ENCODE results near the gene APPL2.

APPL2 gene, protein sequence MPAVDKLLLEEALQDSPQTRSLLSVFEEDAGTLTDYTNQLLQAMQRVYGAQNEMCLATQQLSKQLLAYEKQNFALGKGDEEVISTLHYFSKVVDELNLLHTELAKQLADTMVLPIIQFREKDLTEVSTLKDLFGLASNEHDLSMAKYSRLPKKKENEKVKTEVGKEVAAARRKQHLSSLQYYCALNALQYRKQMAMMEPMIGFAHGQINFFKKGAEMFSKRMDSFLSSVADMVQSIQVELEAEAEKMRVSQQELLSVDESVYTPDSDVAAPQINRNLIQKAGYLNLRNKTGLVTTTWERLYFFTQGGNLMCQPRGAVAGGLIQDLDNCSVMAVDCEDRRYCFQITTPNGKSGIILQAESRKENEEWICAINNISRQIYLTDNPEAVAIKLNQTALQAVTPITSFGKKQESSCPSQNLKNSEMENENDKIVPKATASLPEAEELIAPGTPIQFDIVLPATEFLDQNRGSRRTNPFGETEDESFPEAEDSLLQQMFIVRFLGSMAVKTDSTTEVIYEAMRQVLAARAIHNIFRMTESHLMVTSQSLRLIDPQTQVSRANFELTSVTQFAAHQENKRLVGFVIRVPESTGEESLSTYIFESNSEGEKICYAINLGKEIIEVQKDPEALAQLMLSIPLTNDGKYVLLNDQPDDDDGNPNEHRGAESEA

GRCh38 chr12:105235732-105236476 lies at the start of gene APPL2:
APPL2 (minus strand) TSS chr12:105236174; CDS start chr12:105236012, 162 bp downstream.
- DNase-seq = peak; percentile 91

- DNase-seq = no peak
These were observed 49.4 kb upstream of the APPL2 start for GRCh38 chr12:105285378-105285777.

DNA sequence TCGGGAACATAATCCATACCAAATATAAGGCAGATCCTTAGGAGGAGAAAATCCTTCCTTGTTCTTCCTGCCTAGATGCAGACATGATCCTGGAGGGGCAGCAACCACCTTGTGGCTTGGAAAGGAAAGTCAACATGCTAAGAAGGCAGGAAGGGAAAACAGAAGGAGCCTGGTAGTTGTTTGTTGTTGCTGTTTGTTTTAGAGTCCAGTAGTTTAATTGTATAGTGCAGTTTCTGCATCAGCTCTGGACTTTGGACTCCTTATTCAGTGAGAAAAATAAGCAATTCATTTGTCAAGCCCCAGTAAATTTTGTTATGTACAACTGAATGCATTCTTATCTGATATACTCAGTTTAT lies 45.7 kb upstream of the APPL2 start:
- no peak for DNase-seq

- peak; percentile 19 for DNase-seq
These were observed 45.2 kb upstream of the APPL2 start for GRCh38 chr12:105280966-105281693.

- DNase-seq = peak; percentile 37
These were observed 43.6 kb upstream of the APPL2 start for GRCh38 chr12:105279460-105280056.

DNA sequence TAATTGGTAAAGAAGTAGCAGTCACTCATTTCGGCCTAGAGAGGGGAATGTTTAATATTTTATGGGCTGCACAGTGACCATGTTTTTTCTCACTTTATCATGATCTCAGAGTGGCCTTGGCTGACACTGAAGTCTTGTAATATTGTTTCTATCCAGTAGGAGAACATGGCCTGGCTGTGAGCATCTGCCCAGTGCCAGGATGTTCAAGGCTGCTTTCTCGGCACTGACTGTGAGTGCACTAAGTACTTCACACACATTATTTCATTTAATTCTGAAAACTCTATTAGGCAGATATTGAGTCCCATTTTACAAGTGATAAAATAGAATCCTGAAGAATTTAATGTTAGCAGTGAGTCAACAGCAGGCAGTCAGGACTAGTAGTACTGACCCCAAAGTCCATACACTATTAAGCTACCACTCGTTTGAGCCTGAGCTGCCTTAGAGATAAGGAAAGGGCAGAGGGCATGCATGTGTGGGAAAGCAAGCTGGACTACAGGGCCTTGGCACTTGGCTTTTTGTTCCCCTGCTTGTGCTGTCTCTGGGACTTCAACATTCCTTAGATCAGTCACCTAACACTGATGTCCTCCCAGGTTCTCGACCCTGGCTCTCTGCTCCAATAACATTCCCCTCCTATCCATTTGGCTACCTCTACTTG lies 42.2 kb upstream of the APPL2 start:
- peak; percentile 35 for DNase-seq

GRCh38 chr12:105275997-105276733 lies 40.2 kb upstream of the APPL2 start:
- DNase-seq = no peak

GRCh38 chr12:105274571-105274970 lies 38.6 kb upstream of the APPL2 start:
- DNase-seq = no peak

DNA sequence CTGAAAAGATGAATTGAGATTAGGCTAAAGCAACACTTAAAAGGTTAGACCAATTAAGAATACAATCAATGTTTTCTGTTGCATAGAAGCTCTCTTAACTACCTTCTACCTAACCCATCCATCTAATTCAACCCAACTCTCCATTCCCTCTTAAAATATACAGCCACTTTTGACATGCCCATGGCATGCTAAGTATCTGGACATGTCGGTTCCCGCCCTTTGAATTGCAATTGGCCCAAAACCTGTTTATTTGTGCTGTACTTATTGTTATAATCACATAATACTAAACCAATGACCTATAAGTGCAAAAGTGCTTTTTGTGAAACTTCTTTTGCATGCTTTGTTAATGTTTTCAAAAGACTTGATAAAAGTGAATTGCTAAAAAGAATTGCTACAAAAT lies 37.6 kb upstream of the APPL2 start:
- DNase-seq = no peak

GRCh38 chr12:105272814-105273416 lies 36.9 kb upstream of the APPL2 start:
- no peak for DNase-seq

GRCh38 chr12:105272152-105272551 lies 36.2 kb upstream of the APPL2 start:
- no peak for DNase-seq

DNA sequence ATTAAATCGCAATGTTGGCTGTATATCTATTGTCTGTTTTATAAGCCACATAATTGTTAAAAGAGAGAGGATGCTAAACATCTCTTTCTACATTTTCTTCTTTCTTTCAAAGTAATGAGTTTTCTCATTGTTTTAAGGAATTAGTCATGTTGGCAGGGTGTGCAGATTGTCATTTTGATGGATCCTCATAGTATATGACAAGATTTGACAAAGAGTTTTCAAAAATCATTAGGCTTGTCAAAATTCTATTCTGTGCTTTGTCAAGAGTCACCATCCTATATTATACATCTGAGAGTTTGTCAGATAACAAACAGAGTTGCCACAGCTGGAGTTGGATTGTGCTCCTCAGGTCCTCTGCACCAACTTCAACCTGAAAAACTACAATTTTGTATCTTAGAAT lies 35.4 kb upstream of the APPL2 start:
- DNase-seq = no peak

GRCh38 chr12:105270671-105271255 lies 34.8 kb upstream of the APPL2 start:
- DNase-seq = no peak

DNA sequence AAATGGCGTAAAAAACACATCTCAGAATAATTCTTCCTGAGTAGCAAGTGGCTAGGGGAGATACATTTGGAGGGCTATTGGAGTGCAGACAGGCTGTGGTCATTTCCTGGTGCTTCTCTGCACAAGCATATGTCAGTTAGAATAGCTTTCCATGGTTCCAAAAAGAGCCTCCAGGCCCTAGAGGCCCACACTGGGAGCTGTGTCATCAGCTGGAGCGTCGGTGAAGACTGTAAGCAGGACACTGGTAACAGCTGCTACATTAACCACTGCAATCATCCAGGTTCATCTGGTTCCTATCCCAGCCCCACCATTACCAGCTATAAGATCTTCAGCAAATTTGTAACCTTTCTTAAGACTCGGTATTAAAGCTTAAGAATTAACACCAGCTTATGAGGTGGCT lies 31.7 kb upstream of the APPL2 start:
- DNase-seq = peak; percentile 60

GRCh38 chr12:105264771-105265170 lies 28.8 kb upstream of the APPL2 start:
- no peak for DNase-seq

DNA sequence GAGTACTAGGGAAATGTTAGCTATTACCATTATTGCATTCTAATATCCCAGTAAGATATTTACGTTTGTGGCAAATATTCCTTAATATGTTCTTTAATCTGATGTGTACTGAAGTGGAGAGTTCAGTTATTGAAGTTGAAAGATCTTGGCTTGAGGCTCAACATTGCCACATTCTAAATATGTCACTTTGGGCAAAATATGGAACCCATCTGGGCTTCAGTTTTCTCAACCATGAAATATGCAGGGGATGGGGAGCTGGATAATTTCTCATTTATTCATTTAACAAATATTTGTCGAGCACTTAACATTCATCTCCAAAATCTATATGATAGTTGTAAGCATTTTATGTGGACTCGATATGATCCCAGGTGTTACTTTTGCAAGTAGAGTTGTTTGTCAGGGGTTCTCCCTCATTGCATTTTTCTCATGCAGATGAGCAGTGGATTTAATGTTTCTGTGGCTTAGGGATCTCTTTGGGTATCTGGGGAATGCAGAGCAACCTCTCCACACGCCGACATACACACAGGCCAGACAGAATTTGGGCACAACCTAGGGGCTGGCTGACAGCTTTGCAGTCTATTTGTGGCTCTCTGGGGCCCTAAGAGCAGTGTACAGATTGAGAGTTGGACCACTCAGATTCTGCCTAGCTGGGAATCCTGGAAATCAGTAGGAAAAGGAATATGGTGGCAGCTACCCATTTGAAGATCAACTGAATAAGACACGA lies 26.6 kb upstream of the APPL2 start:
- no peak for DNase-seq

DNA sequence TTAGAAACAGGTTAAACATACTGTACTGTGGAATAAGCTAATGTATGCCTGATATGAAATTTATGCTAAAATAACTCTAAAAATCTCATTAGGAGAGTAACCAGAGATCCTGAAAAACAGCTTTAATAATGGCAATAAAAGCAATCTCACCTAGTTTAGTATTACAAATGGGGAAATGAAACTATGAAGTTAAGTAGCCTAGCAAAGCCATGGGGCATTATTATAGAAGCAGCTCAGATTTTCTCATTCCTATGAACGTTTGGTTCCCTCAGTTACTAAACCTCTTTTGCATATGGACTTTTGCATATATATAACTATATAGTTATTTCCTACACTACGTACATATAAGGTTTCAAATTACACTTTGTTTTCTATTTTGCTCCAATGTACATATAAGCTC lies 25.0 kb upstream of the APPL2 start:
- DNase-seq = no peak

GRCh38 chr12:105259226-105259625 lies 23.3 kb upstream of the APPL2 start:
- no peak for DNase-seq

DNA sequence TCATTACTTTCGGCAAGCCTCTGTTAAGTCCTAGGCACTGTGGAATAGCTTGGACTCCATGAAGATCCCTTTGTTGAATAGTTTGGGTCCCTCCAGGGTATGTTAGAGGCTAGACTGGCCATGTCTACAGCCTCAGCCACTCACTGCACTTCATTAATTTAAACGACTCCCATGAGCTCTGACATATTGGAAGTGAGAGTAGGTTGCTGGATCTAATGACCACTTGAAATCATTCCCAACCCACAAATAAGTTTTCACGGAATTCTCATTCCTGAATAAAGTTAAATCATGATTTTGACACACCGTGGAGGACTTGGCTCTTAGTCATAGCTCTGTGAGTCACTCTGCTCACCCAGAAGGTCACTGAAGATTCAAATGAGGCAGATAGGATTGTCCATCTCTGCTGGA lies 21.4 kb upstream of the APPL2 start:
- peak; percentile 91 for DNase-seq

- peak; percentile 86 for DNase-seq
These were observed 20.9 kb upstream of the APPL2 start for GRCh38 chr12:105256921-105257320.

Measured in EL (cell line).